Glomerular endothelial cell (primary cell): Measurements from ENCODE around the gene PCSK1. TPM values are rescaled to one million over a fixed set of nuclear protein-coding genes. Genes with fewer than 3 reads are reported as not detected.
"Not testable (repeated sequence)": the region's sequence is repeated elsewhere in the genome, so short reads cannot be mapped to it uniquely, and the experiment has no call there.

Experiments
- DNase-seq: peaks from one replicate; pipeline ENCODE4 v3.0.0-alpha.2; 2011; ENCODE audit warnings: low read depth, low spot score; ENCODE audit errors: extremely low read depth
- total RNA-seq: library from RNA; depleted of rRNA; stranded (reverse); fragments of >200 nt; gene quantifications from 2 replicates; pipeline ENCODE4 v1.2.3, GENCODE V29; 2015

Gene PCSK1
- total RNA-seq, 1 donor from 2014 or later: 2.5 TPM

- no peak for DNase-seq
Measured at GRCh38 chr5:96427824-96428223, 5.2 kb downstream of the PCSK1 start.

- DNase-seq: no peak
Measured at GRCh38 chr5:96426831-96427230, 6.2 kb downstream of the PCSK1 start.

GRCh38 chr5:96425443-96425842 lies 7.6 kb downstream of the PCSK1 start:
- DNase-seq: no peak

GRCh38 chr5:96415897-96416296 lies 17.2 kb downstream of the PCSK1 start:
- DNase-seq: no peak

- DNase-seq: no peak
Measured at GRCh38 chr5:96412868-96413449, 20.1 kb downstream of the PCSK1 start.

GRCh38 chr5:96410013-96410412 lies 23.0 kb downstream of the PCSK1 start:
- DNase-seq: no peak

- DNase-seq: no peak
Measured at GRCh38 chr5:96408841-96409538, 24.1 kb downstream of the PCSK1 start.

GRCh38 chr5:96408210-96408777 lies 24.8 kb downstream of the PCSK1 start:
- DNase-seq: no peak

GRCh38 chr5:96407436-96407835 lies 25.6 kb downstream of the PCSK1 start:
- no peak for DNase-seq

GRCh38 chr5:96404191-96404867 lies 28.7 kb downstream of the PCSK1 start:
- DNase-seq: no peak

- DNase-seq: no peak
Measured at GRCh38 chr5:96402500-96402899, 30.5 kb downstream of the PCSK1 start.

- no peak for DNase-seq
Measured at GRCh38 chr5:96396878-96397277, 36.2 kb downstream of the PCSK1 start.

GRCh38 chr5:96395295-96395694 lies 37.8 kb downstream of the PCSK1 start:
- not testable (repeated sequence) for DNase-seq

- no peak for DNase-seq
Measured at GRCh38 chr5:96391921-96392320, 41.1 kb downstream of the PCSK1 start.

- no peak for DNase-seq
Measured at GRCh38 chr5:96388176-96388575, 44.9 kb downstream of the PCSK1 start.

- DNase-seq: no peak
Measured at GRCh38 chr5:96387616-96388015, 45.4 kb downstream of the PCSK1 start.

GRCh38 chr5:96385538-96385937 lies 47.5 kb downstream of the PCSK1 start:
- no peak for DNase-seq

- no peak for DNase-seq
Measured at GRCh38 chr5:96384353-96384752, 48.7 kb downstream of the PCSK1 start.

GRCh38 chr5:96381526-96381925 lies 51.5 kb downstream of the PCSK1 start:
- DNase-seq: no peak

GRCh38 chr5:96379896-96380295 lies 53.2 kb downstream of the PCSK1 start:
- no peak for DNase-seq

GRCh38 chr5:96377597-96377996 lies 55.5 kb downstream of the PCSK1 start:
- no peak for DNase-seq

- no peak for DNase-seq
Measured at GRCh38 chr5:96377167-96377566, 55.9 kb downstream of the PCSK1 start.
